IPS DF 4.7 (cell line): ENCODE results near the gene SLC8A1.

Source experiments
- DNase-seq: peaks from one replicate; pipeline ENCODE4 v3.0.0-alpha.2; 2013; ENCODE audit warnings: low spot score; ENCODE audit errors: extremely low read depth

Gene SLC8A1

DNA sequence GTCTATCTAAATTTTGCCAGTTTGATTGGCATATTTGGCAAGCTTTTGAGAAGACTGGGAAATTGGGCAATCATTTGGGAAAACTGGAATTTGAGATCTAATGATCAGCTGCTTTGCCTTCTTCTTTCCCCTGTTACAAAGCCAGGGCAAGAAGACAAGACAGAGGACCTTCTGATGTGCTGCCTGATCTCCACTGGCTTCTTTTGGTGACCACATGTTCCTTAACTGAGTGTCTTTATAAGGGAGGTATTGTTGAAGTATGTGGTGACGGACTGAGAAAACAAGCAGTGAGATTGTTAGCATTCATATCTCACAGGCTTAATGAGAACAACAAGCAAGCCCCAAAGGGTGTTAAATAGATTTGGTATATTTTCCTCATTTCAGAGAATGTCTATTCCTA, 175.8 kb downstream of the SLC8A1 start:
- no peak for DNase-seq

DNA sequence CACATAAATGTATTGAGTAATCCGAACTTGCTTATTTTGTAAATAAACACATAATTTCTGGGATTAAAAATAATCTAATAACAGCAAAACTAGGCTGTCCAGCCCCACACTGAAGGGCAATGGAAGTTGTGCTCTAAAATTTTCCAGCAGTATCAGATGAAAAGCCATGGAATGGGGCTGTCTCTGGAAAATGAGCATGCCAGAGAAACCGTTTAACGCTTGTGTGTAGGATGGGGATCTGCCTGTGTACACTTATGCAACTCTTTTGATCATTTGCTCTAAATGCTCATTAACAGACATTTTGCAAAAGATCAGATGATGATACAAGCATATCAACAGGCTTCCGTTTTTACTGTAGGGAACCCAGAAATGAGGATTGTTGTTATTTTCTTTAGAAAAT, 177.6 kb downstream of the SLC8A1 start:
- DNase-seq: no peak

DNA sequence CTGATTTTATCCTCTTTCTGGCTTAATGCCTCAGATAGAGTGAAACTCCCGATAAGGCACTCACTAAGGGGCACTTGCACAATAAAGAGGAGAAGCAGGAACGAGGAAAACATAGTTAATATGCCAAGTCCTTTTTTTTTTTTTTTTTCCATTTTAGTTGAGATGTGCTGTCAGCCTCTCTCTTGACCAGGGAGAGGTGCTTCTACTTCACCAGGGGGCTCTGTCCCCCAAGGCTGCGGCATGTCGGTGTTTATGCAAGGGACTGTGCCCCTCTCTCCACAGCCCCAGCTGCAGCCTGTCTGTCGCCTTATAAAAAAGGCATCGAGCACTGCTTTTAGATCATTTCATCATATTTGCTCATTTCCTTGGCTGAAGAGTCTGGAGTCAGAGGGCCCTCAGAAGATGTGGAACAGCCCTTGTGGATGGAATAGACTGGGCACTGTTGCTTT, 178.1 kb downstream of the SLC8A1 start:
- DNase-seq: no peak

DNA sequence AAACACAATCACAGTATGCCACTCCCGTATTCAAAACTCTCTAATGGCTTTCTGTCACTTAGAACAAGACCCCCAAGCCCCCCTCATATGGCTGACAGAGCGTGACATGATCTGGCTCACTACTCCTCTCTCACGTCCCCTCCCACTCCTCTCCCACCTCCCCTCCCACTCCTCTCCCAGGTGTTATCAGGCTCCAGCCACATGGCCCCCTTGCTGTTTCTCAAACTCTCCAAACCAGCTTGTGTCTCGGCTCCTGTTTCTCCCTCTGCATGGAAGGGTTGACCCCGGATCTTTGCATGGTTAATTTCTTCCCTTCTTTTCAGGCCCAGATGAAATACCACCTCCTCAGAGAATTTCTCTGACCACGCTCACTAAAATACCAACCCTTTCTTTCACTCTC, 180.8 kb downstream of the SLC8A1 start:
- DNase-seq: no peak

GRCh38 chr2:40270372-40270771, 181.5 kb downstream of the SLC8A1 start:
- no peak for DNase-seq

DNA sequence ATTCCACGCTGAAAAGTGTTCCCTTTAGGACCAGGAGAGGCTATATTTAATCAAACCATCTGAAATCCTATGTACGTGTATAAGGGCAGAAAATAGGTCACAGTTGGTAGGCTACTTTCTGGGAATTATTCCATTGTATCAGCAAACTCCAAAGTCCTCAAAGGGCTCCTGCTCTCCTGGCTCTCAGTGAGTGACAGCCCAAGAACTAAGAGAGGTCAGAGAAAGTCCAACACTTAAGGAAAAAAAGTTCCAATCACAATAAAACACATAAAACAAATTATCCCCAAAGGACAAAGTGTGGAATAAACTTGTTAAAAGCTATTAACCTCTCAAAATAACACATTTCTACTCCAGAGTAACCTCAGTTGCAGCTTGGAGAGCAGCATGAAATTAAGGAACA, 183.3 kb downstream of the SLC8A1 start:
- no peak for DNase-seq

- DNase-seq: no peak
Observed at GRCh38 chr2:40266201-40266600, 185.7 kb downstream of the SLC8A1 start.

DNA sequence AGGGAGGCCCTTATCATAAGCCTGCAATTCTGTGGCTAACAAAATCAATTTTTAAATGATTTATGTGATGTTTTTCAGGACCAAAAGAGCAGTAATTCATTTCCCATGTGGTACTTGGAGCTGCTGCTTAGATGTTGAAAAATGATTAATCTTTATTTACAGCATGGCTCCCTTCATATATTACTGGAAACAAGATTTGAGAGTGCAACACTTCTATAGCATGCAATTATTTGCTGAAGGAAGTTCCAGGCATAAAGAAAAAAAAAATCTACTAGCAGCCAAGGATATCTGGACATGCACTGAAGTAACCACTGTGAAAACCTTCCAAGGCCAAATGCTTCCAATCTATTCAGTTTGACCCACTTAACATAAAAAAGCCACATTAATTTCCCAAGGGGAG, 186.3 kb downstream of the SLC8A1 start:
- DNase-seq: no peak

DNA sequence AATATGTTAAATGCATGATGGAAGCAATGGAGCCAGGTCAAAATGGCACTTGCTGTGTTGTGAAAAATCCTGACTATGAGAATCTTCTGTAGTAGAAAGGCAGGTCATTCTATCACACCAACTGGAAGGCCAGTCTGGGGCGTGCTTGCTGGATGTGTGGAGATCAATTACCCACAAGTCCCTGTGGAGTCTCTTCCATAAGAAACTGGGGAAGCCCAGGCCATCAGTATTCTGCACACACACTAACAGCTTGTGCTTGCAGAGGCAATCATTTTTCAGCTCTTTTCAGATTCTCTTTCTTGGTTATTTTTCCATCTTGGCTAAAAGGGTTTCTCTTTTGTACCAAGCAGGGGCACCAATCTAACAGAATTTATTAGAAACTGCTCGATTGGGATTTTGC, 190.8 kb downstream of the SLC8A1 start:
- DNase-seq: no peak

DNA sequence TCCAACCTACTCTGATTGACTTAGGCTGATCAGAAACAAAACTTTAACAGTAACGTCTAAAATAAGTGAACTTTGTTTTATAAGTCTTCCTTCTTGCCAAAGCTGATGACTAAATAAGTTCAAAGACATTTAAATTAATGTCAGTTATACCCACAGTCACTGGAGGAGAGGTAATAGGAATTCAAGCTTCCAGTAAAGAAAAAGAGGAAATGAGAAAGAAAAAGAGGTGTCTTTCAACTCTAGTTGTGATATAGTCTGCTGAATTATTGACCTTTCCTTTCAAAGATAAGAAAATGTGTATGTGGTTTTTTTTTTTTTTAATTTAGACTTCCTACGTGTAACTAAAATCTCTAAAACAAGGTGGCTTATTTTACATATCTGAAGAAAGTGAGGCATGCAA, 191.5 kb downstream of the SLC8A1 start:
- no peak for DNase-seq

GRCh38 chr2:40259900-40260299, 192.0 kb downstream of the SLC8A1 start:
- no peak for DNase-seq

DNA sequence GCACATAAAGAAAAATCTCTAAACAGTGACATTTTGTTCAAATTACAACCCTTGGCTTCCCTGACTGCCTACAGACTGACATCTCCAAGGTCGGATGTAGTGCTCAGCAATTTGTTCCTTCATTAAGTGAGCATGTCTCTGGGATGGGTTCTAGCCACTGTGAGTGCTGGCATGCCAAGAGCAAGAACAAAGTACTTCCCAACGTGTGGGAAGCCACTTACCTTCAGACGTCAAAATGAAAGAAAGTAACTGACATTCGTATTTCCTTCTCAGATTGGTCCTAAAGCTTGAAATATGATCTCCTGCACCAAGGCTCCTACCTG, 193.8 kb downstream of the SLC8A1 start:
- no peak for DNase-seq

- DNase-seq: no peak
Observed at GRCh38 chr2:40257340-40258134, 194.4 kb downstream of the SLC8A1 start.

DNA sequence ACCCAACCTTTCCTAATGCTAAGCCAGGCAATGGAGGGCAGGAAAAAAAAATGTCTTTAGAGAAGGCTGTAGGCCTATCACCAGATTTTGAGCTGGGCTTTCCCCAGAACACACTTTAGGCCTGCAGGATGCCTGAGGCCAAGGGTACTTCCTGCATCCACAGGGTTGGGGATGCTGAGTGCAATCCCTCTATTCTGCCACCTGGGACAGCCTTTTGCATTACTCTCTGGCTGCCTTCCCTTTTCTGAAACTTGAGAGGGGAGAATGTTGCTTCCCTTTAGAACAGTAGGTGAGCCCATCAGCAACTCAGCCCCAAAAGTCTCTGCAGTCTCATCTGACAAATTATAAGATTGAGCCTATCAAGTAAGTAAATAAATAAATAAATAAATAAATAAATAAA, 195.2 kb downstream of the SLC8A1 start:
- DNase-seq: no peak

DNA sequence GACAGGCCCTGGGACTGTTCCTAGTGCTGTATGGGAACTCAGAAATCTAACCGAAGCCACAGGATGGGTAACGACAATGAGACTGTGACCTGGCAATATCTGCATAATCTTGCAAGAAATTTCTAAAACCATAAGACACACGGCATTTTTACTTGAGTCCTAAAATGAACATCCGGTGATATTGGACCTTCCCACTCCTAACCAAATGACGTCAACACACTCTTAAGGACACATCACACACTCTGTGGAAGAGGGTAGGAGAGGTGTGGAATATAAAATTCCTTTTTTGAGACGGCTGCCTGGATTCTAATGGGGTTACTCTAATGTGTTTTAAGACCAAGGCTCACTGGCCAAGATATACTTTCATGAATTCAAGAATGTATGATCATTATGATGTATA, 195.9 kb downstream of the SLC8A1 start:
- no peak for DNase-seq

GRCh38 chr2:40255103-40255502, 196.8 kb downstream of the SLC8A1 start:
- DNase-seq: no peak

GRCh38 chr2:40254611-40255010, 197.3 kb downstream of the SLC8A1 start:
- DNase-seq: no peak

DNA sequence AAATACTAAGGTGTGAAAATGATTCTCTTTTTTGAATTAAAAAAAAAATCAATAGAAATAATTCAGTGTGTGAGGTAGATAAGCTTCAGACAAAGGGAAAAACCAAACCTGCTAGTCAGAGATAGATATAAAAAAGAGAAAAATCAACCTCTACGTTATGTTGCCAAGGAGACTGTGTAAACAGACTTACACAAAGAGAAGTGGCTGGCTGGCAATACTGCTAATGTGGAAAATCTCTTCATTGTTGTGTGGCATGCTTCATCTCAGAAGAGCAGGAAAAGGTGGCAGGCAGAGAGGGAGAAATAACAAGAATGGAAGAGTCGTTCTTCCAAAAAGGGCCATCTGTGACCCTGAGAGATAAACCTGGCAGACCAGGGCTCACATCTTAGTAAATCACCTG, 200.8 kb downstream of the SLC8A1 start:
- DNase-seq: no peak

DNA sequence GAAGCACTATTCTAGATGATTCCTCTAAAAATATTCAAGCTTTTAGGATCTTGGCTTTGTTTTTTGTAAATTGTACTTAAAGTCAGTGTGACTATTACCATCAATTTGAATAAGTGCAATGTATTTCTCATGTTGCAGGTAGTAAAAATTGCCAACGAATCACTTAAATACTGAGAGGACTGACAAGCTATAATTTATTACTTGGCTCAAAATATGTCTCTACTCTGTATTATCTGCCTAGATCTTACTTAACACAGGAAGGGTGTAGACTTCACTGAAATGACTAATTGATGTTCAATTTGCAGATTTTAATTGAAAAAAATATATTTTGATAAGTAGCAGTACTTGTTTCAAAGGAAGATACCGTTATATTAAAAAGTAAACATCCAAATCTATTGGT, 202.3 kb downstream of the SLC8A1 start:
- no peak for DNase-seq

DNA sequence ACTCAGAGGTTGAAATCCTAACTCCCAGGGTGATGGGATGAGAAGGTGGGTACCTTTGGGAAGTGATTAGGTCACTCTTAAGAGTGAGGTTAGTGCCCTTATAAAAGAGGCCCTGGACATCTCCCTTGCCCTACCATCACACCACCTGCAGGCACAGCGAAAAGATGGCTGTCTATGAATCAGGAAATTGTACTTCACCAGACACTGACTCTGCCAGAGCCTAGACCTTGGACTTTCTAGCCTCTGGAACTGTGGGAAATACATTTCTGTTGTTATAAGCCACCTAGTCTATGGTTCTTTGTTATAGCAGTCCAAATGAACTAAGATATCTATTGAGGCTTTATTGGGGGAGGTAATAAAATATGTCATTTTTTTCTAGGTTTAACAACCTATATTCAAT, 203.6 kb downstream of the SLC8A1 start:
- no peak for DNase-seq

- no peak for DNase-seq
Observed at GRCh38 chr2:40244675-40245074, 207.2 kb downstream of the SLC8A1 start.

- DNase-seq: no peak
Observed at GRCh38 chr2:40244251-40244650, 207.6 kb downstream of the SLC8A1 start.

DNA sequence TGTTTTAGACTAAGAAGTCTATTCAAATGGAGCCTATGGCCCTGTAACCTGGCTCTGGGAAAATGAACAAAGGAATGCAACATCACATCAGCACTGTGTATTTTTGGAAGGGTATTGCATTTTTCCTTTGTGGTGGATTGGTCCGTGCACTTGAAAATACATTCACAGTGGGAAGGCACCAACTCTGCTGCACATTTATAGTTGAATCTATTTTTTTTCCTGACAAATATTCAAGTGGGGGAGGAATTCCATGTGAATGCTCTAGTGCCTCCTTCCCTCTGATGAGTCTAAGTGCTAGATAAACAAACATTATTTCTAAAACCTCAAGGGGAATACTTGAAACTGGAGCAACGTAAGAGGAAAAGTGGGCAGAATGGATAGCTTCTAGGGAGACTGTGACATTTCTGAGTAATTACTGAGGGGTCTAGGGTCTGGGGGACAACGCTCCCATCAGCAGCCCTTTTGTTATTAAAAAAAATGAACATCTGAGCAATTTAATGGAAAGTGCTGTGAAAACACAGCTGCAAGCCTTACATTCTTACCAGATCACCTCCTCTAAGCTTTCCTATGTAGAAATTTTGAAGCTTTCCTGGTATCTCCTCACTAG, 208.2 kb downstream of the SLC8A1 start:
- no peak for DNase-seq
